Measurements from ENCODE around the gene MARK2.

Gene MARK2

GRCh38 chr11:63838150-63838677 lies 696 bp upstream of the MARK2 start:
- DNase-seq, result no peak
- H3K4me3 Mint-ChIP-seq, result peak overlapping the region; percentile 77
- H3K36me3 Mint-ChIP-seq (ENCODE audit: low read depth), result peaks cover 5% of the 10 kb centered on the region
- peaks cover 46% of the 10 kb centered on the region for H3K4me1 Mint-ChIP-seq
- no peaks in the 10 kb centered on the region for H3K27me3 Mint-ChIP-seq
- no peak for ATAC-seq
- peak overlapping the region; percentile 76 for H3K27ac Mint-ChIP-seq
- no peaks in the 10 kb centered on the region for H3K9me3 Mint-ChIP-seq

- Mint-ChIP-seq H3K4me1 (peaks cover 59% of the 10 kb centered on the region), H3K27me3 (no peaks in the 10 kb centered on the region), H3K4me3 (peak overlapping the region; percentile 92), H3K9me3 (no peaks in the 10 kb centered on the region), H3K36me3 (ENCODE audit: low read depth) (peaks cover 10% of the 10 kb centered on the region), H3K27ac (peak overlapping the region; percentile 88)
- ATAC-seq (no peak), DNase-seq (peak; percentile 40)
Observed at GRCh38 chr11:63839508-63840355, 822 bp downstream of the MARK2 start.

GRCh38 chr11:63840356-63841060 lies 1.6 kb downstream of the MARK2 start:
- Mint-ChIP-seq H3K36me3 (ENCODE audit: low read depth) (peaks cover 10% of the 10 kb centered on the region), H3K4me1 (peaks cover 67% of the 10 kb centered on the region), H3K27me3 (no peaks in the 10 kb centered on the region), H3K9me3 (no peaks in the 10 kb centered on the region), H3K4me3 (peak overlapping the region; percentile 92), H3K27ac (peak overlapping the region; percentile 88)
- ATAC-seq (no peak), DNase-seq (no peak)

DNA sequence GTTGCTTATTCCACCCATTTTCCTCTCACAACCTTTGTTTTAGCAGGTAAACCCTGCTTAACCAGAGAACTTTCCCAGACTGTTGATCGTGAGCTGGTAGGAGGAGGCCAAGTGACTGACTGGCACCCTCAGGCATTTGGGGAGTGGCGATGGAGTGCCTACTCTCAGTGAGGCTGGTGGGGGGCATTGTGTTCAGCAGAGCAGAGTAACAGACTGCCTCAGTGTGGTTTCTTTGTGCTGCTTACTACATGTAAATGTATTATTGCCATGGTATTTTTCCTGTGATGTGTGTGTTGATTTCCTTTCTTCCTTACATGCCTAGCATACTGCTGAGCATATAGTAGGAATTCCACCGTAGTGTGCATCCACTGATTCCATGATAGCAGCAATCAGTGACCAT lies 2.6 kb downstream of the MARK2 start:
- H3K9me3 Mint-ChIP-seq, result no peaks in the 10 kb centered on the region
- peak overlapping the region; percentile 92 for H3K4me3 Mint-ChIP-seq
- H3K27ac Mint-ChIP-seq, result no peak overlapping the region
- H3K4me1 Mint-ChIP-seq, result peaks cover 73% of the 10 kb centered on the region
- ATAC-seq (no peak), DNase-seq (no peak)
- H3K27me3 Mint-ChIP-seq, result no peaks in the 10 kb centered on the region
- H3K36me3 Mint-ChIP-seq (ENCODE audit: low read depth), result peaks cover 11% of the 10 kb centered on the region

GRCh38 chr11:63843041-63843440 lies 4.1 kb downstream of the MARK2 start:
- peaks cover 69% of the 10 kb centered on the region for H3K4me1 Mint-ChIP-seq
- DNase-seq (no peak), ATAC-seq (no peak)
- H3K36me3 Mint-ChIP-seq (ENCODE audit: low read depth), result peaks cover 11% of the 10 kb centered on the region
- no peaks in the 10 kb centered on the region for H3K9me3 Mint-ChIP-seq
- H3K4me3 Mint-ChIP-seq, result no peak overlapping the region
- peak overlapping the region; percentile 47 for H3K27ac Mint-ChIP-seq
- no peaks in the 10 kb centered on the region for H3K27me3 Mint-ChIP-seq

GRCh38 chr11:63844836-63845235 lies 5.9 kb downstream of the MARK2 start:
- H3K27ac Mint-ChIP-seq, result no peak overlapping the region
- H3K4me1 Mint-ChIP-seq, result peaks cover 77% of the 10 kb centered on the region
- peaks cover 7% of the 10 kb centered on the region for H3K36me3 Mint-ChIP-seq (ENCODE audit: low read depth)
- H3K27me3 Mint-ChIP-seq, result no peaks in the 10 kb centered on the region
- H3K4me3 Mint-ChIP-seq, result no peak overlapping the region
- no peak for ATAC-seq
- DNase-seq, result no peak
- no peaks in the 10 kb centered on the region for H3K9me3 Mint-ChIP-seq

DNA sequence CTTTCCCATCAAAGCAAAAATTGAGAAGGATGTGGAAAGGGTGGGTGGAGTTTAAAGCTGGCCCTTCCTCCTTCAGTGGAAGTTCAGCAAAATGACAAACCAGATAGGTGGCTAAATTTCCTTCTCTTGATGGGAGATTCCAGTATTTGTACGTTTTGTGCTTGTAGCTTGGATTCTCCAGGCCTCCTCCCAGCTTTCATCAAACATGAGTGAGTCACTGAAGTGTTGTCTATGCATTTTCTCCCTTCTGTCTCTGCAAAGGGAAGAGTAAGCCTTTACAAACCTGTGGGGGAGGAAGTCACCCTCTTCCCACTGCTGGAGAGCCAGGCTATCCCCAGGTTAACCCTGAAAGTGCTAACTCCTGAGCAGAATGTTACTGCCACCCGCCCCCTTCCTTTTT lies 6.4 kb downstream of the MARK2 start:
- H3K27ac Mint-ChIP-seq, result no peak overlapping the region

GRCh38 chr11:63845911-63846310 lies 7.0 kb downstream of the MARK2 start:
- peaks cover 12% of the 10 kb centered on the region for H3K36me3 Mint-ChIP-seq (ENCODE audit: low read depth)
- no peaks in the 10 kb centered on the region for H3K27me3 Mint-ChIP-seq
- no peaks in the 10 kb centered on the region for H3K9me3 Mint-ChIP-seq
- DNase-seq (no peak), ATAC-seq (no peak)
- no peak overlapping the region for H3K27ac Mint-ChIP-seq
- H3K4me1 Mint-ChIP-seq, result peaks cover 79% of the 10 kb centered on the region
- no peak overlapping the region for H3K4me3 Mint-ChIP-seq

More for the DNA sequence above, 6.4 kb downstream of the MARK2 start:
- no peak for ATAC-seq
- Mint-ChIP-seq H3K27me3 (no peaks in the 10 kb centered on the region), H3K9me3 (no peaks in the 10 kb centered on the region), H3K36me3 (ENCODE audit: low read depth) (peaks cover 7% of the 10 kb centered on the region), H3K4me3 (no peak overlapping the region), H3K4me1 (peaks cover 79% of the 10 kb centered on the region)
- DNase-seq, result no peak

GRCh38 chr11:63846897-63847296 lies 8.0 kb downstream of the MARK2 start:
- Mint-ChIP-seq H3K4me1 (peaks cover 79% of the 10 kb centered on the region), H3K27me3 (no peaks in the 10 kb centered on the region), H3K27ac (no peak overlapping the region), H3K9me3 (no peaks in the 10 kb centered on the region), H3K36me3 (ENCODE audit: low read depth) (peaks cover 10% of the 10 kb centered on the region), H3K4me3 (no peak overlapping the region)
- no peak for DNase-seq
- ATAC-seq, result no peak

DNA sequence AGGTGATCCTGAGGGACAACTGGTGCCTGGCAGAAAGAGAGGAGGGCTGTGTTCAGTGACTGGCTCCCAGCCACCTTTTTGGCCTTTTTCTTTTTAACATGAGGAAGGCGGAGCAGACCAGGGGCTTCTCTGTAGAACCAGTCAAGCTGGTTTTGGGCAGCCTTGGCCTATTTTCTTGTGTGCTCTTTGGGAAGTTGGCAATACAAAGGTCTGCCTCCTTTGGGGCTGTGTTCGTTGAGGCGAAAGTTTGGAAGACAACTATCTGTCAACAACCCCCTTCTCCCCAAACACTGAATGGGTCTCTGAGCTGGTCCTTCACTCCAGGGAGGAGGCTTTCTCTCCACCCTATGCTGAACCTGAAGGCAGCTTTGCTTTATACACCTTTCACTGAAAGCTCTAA lies 8.5 kb downstream of the MARK2 start:
- Mint-ChIP-seq H3K4me3 (no peak overlapping the region), H3K36me3 (ENCODE audit: low read depth) (peaks cover 10% of the 10 kb centered on the region), H3K9me3 (no peaks in the 10 kb centered on the region), H3K4me1 (peaks cover 81% of the 10 kb centered on the region), H3K27me3 (no peaks in the 10 kb centered on the region), H3K27ac (no peak overlapping the region)
- no peak for ATAC-seq
- DNase-seq, result no peak

- Mint-ChIP-seq H3K9me3 (no peaks in the 10 kb centered on the region), H3K36me3 (ENCODE audit: low read depth) (peaks cover 13% of the 10 kb centered on the region), H3K27me3 (no peaks in the 10 kb centered on the region), H3K4me1 (peaks cover 74% of the 10 kb centered on the region), H3K4me3 (no peak overlapping the region), H3K27ac (peak overlapping the region; percentile 18)
- ATAC-seq (no peak), DNase-seq (no peak)
Observed at GRCh38 chr11:63849691-63850090, 10.8 kb downstream of the MARK2 start.

- H3K27ac Mint-ChIP-seq, result peak overlapping the region; percentile 74
- no peak for ATAC-seq
- peak overlapping the region; percentile 44 for H3K4me3 Mint-ChIP-seq
- H3K36me3 Mint-ChIP-seq (ENCODE audit: low read depth), result peaks cover 17% of the 10 kb centered on the region
- H3K4me1 Mint-ChIP-seq, result peaks cover 72% of the 10 kb centered on the region
- no peaks in the 10 kb centered on the region for H3K27me3 Mint-ChIP-seq
- H3K9me3 Mint-ChIP-seq, result no peaks in the 10 kb centered on the region
- no peak for DNase-seq
Observed at GRCh38 chr11:63850920-63851319, 12.0 kb downstream of the MARK2 start.

DNA sequence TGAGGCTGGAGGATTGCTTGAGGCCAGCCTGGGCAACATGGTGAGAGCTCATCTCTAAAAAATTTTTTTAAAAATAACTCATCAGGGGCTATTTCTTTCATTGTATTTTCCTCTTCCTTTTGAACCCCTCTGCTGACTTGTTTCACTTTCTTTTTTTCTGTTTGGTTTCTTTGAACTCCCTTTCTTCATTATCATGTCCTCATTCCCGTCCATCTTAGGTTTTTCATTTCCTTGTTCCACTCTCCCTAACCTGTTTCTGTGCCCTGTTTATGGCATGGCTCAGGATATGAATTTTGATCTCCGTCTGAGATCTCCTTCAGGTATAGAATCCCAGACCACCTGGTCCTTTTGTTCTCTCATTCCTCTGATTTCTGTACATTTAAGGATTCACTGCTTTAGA lies 12.5 kb downstream of the MARK2 start:
- ATAC-seq (no peak), DNase-seq (no peak)
- H3K4me3 Mint-ChIP-seq, result peak overlapping the region; percentile 44
- peaks cover 74% of the 10 kb centered on the region for H3K4me1 Mint-ChIP-seq
- no peaks in the 10 kb centered on the region for H3K9me3 Mint-ChIP-seq
- peaks cover 15% of the 10 kb centered on the region for H3K36me3 Mint-ChIP-seq (ENCODE audit: low read depth)
- H3K27me3 Mint-ChIP-seq, result no peaks in the 10 kb centered on the region
- peak overlapping the region; percentile 74 for H3K27ac Mint-ChIP-seq

DNA sequence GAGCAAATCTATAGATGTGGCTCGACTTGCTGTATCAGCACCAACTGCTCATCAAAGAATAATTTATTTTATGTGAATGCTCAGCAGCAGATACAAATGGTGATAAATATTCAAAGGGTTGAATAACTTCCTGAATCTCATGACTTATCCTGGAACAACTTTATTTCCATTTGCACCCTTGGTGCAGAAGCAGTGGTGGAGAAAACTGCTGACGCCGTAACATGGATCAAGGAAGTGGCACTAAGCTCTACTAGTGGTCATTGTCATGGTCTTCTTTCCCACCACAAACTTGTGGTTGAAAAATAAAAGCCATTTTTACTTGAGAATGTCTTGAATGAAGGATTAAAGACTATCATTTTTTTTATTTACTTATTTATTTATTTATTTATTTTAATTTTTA lies 14.6 kb downstream of the MARK2 start:
- Mint-ChIP-seq H3K4me3 (no peak overlapping the region), H3K36me3 (ENCODE audit: low read depth) (peaks cover 15% of the 10 kb centered on the region), H3K27ac (no peak overlapping the region), H3K9me3 (no peaks in the 10 kb centered on the region), H3K27me3 (no peaks in the 10 kb centered on the region), H3K4me1 (peaks cover 69% of the 10 kb centered on the region)
- no peak for ATAC-seq
- no peak for DNase-seq

- Mint-ChIP-seq H3K9me3 (no peaks in the 10 kb centered on the region), H3K27me3 (no peaks in the 10 kb centered on the region), H3K36me3 (ENCODE audit: low read depth) (peaks cover 17% of the 10 kb centered on the region), H3K4me3 (no peak overlapping the region), H3K27ac (peak overlapping the region; percentile 43), H3K4me1 (peaks cover 63% of the 10 kb centered on the region)
- DNase-seq (no peak), ATAC-seq (no peak)
Observed at GRCh38 chr11:63854696-63855095, 15.8 kb downstream of the MARK2 start.
